CD4-positive, alpha-beta T cell treated with Interleukin-1 beta for 1 hour (primary cell): ENCODE results near the gene CHDH.

ENCODE experiments used
- DNase-seq, 2 donors: peaks; one replicate each; pipeline ENCODE4 v3.0.0-alpha.2; 2020 to 2022

CHDH gene

DNA sequence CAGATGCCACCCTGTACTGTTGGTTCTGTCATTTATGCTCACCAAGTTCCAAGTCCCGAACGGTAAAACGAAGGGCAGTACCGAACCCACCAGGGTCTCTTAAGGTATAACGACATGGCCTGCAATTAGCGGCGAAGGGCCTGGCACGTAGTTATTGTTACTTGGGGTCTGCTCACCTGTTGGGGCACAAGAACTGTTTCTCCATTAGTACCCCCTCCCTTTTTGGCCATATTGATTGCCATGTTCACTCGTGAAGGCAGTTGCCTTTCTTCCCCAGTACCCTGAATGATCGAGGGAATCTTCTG, 584 bp upstream of the CHDH start:
- DNase-seq: no peak

DNA sequence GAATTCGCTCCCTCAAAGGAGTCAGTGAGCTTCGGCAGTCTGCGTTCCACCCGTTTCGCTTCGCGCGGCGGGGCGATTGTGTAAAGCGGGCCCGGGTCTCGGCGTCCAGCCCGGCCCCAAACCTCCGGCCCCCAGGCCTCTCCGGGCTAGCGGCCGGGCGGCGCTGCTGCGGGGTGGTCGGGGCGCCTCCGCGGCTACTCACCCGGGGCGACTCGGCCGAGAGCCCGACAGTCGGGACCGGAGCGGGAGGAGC, 412 bp downstream of the CHDH start:
- DNase-seq: no peak

DNA sequence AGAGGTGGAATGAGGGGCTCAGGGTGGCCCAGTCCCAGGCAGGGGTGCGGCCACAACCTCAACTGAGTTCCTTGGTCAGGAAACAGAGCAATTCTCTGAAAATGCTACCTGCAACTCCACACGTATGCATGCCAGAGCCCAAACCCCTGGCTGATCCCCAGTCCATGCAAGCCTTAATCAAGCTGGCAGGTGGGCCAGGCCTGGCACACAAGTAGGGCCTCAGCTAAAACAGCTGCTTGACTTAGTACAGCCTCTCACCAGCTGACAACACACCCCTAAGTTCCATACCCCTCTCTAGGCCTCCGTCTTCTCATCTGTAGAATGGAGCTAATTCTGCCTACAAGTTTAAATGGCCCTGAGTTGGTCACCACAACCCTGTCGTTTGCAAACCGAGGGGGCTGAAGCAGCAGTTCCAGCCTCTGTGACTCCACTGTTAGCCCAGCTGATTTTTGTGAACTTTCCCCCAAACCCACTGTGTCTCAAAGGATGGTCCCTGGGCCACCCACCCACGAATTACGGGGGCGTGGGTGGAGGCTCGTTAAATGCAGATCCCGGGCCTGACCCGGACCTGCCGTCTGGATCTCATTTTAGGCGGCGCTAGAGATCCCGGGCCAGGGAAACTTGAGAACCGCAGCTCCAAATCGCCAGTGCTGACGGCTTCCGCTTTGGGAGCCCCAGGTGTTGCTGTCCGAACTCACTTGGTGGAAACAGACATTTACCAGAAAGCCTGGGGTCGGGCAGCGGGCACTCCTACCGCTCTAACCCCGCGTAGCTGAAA, 927 bp downstream of the CHDH start:
- DNase-seq: no peak

DNA sequence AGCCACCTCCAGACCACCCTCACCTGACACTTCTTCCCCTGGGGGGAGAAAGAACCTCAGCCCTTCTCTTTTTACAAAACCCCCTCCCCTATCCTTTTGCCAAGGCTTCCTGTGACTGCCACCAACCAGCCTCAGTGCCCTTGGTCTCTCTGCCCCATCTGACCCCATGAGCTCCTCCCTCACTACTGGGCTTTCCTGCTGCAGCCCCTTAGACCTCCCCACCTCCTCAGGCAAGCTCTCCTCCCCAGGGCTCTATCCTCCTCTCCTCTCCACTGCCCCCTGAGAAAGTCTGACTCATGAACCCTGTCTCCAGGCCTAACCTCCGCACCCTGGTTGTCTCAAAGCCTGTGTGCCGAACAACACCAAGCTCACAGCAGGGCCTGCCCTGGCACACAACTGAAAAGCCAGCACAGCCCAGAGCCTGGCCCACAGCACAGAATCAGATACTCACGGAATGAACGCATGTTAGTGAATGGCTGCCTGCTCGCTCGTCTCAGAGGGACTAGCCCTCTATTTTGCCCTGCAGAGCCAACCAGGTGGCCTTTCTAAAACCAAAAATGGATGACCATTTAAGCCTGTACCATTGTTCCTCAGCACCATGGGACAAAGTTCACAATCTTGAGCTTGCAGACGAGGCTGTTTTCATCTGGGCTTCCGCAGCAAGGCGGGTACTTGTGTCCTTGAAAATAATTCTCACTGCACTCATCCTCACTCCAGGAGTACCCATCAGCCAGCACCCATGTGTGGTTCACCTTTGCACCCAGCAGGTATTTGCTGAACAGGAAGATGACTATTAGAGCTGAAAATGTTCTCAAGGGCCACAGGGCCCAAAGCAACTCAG, 1.7 kb downstream of the CHDH start:
- DNase-seq: no peak

DNA sequence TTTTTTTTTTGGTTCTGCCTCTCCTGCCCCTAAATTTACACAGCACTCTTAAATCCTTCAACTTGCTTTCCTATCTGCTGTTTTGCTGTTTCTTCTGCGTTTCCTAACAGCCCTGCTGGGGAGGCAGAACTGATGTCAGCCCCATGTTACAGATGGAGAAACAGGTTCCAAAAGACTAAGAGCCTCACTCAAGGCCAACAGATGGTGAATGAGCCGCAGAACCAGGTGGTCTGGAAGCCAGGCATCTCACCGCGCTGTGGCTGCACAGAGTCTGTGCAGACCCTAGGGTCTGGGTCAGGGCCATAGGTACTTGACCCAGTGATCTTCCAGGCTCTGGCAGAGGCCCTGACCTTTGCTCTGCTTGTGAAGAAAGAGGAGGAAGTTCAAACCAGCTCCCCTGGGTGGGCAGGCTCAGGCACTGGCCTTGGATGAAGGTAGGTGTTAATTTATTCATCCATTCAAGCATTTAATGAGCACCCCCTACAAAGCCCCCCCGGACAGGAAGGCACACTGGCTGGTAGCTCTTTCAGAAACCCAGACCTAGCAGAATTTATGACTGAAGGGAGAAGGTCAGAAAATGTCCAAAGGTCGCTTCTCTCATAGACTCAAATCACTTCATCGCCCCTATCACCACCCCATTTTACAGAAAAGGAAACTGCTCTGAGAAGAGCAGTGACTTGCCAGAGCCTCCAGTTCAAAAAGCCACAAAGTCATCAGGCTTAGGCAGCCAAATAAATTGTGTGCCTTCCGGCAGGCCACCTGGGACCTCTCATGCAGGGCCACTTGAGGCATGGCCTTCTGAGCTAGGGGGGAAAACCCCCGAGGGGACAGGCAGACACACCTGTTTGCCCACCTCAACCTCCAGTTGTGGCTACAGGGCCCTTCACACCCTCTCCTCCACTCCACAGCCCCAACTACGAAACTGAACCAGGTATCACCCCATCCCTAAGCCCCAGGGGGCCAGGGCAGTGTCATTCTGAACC, 2.7 kb downstream of the CHDH start:
- DNase-seq: no peak

DNA sequence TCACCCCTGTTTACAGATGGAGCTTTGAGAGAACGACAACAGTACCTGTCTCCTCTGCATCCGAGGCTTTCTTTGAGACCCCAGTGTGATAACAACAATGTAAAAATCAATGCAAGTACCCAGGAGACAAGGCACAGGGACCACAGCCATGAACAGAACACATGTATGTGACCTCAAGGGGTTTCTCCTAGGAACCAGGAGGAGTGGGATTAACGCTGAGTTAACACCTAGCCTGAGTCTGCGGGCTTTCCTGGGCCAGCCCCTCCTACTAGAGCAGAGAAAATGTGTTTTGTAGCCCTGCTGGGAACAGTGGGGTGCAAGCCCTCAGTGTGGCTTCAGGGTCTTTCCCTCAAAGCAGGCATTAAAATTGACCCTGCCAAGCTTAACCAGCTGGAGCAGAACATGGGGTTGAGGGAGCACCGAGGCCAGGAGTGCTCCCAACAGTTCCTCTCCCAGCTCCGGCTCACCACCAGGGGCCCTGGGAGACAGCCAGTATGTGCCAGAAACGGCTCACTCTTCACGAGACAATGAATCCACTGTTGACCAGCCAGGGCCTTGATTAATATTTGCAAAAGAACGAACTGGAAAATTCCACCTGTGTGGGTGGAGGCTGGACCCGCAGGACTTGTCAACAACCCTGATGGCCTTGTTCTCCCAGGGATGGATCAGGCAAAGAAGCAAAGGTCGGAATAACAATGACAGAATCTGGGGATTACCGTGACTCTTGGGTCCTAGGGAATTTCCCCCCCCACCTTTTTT, 3.6 kb downstream of the CHDH start:
- no peak for DNase-seq

DNA sequence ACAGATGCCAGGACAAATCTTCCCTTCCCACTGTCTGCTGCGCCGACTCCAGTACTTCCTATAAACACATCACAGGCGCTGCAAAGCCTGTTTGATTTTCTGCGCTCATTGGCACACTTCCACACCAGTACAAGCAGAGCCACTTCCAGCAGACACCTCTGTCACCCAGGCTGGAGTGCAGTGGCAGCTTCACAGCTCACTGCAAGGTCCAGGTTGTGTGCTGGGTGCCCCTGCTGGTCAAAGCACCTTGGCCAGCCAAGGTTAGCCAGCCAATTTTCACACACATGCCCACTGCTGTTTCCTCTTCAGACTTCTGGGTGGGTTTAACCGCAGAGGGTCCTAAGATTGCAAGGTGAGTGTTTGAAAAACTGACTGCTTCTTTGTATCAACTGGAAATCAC, 4.9 kb downstream of the CHDH start:
- no peak for DNase-seq

DNA sequence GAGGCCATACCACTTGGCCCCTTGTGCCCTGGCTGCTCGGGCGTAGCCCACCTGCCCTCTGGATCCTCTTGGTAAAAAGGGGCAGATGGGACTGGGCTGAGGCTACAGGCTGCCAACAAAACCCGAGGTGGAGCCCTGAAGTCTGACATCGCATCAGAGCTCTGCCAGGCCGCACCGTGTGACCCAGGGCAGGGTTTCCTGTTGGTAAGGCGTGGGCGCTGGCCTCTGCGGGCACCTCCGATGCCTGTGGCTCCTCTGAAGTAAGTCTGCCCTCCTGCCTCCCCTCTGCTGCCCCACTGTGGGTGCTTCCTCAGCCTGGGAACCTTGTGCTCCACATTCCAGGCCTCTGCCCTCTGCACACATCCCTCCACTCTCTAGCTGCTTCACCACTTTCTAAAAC, 8.9 kb downstream of the CHDH start:
- DNase-seq: no peak

DNA sequence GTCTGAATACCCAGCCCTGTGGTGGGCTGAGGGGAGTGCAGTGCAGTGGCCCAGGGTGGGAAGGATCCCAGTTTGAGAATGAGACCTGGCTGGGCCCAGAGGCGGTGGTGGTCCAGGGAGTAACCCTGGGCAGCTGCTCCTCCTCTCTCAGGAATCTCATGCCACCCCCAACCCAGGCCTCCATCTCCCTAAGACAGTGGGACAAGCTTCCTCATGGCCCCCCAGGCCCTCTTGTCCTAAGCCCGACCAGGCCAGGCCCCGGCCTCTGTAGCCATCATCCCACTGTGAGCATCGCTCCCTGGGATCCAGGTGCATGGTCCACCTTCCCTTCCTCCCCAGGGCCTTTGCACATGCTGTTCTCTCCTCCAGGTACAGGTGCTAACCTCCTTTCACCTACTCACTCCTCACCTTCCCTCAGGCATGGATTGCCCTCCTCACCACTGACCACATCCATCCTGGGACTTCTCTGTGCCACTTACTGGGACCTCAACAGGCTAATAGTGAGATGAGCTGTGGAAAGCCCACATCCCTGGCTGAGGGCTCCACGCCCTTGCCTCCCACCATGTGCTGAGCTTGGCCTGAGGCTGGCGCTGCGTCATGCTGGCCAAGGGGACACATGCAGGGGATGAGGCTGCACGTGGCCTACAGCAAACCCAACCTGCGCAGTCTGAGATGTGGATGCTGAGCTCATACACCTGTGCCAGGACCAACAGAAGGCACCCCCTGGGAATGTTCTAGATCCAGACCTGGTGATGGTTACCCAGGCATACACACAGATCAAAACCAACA, 9.9 kb downstream of the CHDH start:
- DNase-seq: no peak

DNA sequence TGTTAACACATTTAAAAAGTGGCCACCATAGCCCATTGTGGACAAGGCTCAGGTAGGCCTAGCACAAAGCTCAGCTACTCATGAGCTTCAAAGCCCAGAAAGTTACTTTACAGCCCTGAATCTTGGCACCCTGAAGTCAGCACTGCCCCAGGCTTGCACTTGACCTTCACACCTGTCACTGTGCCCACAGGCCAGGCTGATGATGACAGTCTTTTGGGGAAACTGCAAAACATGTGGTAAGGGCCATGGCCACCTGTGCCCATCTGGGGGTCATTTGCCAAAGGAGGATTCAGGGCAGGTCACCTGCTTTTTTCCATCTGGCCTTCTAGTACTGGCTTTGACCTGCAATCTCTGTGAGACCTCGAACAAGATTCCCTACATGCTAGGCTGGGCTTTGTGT, 11.0 kb downstream of the CHDH start:
- no peak for DNase-seq

DNA sequence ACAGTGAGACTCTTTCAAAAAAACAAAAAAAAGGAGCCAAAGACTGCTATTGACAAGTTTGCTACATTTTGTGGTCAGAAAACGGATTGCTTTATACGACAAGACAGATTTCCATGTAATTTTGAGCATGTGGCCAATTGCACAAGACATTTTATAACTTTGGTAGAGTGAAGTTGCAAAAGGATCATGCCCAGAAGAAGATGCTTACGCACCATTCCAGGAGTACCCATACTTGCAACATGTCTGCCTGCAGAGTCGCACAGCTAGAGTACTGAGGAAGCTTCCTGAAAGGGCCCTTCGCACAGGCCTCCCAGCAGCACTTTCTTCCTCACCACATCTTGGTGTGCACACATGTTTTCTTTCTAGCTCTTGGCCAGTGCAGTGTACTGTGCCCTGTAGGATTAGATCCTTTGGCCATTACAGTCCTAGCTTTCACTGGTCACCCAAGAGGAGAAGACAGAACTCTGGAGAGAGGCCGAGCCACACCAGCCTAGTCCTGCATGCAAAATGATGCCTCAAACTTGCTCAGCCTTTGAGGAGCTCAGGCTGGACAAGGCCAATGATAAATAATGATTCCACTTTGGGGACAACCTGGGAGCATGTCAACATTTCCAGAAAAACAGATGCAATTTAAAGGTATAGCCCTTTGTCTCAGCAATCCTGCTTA, 11.7 kb downstream of the CHDH start:
- peak in 1 of 2 donors; percentile 11 for DNase-seq

DNA sequence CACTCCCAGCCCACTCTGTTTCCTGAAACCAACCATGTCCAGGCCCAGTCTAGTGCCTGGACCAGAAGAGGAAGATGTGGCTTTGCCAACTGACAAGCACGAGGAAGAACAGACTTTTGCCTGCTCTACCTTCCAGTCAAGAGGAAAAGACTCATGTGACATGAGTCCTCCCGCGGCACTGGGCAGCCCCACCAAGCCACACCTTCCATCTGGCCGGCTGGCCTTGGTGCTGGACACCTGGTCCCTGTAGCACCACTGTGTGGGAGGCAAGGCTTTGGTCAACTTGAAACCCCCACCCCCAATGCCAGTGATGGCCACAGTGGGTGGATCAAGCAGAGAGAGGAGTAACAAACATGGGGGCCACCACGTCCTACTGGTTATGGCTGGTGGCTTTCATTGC, 12.5 kb downstream of the CHDH start:
- no peak for DNase-seq

DNA sequence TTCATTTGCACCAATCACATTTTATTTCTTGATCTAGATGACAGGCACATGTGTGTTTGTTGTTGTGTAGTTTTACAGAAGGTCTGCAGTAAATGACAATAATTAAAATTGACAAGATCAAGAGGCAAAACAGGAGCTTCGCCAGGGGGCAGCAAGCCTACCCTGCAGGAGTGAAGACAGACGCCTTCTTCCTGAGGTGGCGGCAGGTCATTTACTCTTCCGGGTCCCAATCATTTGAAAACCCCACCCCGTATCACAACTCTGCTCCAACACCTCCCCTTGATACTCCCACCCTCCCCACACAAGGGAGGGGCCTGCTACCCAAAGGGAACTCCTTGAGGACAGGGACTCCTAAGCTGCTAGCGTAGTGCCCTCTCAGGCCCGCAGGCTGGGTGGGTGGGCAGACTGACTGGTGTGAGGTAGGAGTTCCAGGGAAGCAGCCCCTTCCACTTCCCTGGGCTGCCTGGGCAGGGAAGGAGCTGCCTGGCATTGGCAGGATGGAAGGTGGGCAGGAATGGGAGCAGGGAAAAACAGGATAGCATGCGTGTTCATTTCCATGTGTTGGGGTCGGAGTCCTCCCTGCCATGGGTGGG, 13.1 kb downstream of the CHDH start:
- no peak for DNase-seq

DNA sequence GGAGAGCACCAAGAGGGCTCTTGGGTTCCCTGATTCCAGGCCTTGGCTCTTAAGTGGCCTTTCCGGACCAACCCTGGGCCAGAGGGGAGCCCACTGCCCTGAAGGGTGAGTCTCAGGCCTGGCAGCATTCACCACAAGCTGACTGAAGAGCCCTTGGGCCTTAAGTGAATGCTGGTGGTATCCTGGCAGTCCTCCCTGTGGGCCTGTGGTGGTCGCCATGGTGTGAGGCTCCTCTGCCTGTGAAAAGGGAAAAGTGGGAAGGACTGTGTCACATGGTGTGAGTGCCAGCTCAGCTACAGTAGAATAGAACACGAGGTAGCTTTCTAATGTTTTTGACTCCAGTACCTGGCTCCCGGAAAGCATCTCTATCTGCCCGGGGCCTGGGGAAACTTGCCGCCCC, 15.3 kb downstream of the CHDH start:
- no peak for DNase-seq

DNA sequence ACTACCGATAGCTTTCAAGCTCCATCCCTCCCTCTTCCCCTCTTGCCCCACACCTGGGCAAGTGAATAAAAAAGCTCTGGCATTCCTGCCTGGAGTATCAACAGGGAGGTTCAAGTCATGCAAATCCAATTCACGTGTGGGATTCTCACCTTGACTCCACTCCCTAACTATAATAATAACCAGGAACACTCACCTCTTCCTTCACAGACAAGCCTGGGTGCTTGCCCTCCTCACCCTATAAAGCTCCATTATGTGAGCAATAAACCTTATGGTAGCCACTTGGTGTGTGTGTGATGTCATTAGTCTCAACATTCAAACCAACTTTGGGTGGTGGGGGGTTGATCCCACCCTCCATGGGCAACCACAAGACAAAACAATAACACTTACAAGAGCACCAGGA, 16.6 kb downstream of the CHDH start:
- no peak for DNase-seq

DNA sequence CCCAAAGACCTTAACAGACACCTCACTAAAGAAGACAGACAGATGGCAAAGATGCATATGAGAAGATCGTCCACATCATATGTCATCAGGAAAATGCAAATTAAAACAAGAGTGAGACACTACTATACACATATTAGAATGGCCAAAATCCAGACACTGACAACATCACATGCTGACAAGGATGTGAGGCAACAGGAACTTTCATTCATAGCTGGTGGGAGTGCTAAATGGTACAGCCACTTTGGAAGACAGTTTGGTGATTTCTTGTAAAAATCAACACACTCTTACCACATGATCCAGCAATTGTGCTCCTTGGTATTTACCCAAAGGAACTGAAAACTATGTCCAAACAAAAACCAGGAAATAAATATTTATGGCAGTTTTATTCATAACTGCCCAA, 17.6 kb downstream of the CHDH start:
- DNase-seq: no peak

DNA sequence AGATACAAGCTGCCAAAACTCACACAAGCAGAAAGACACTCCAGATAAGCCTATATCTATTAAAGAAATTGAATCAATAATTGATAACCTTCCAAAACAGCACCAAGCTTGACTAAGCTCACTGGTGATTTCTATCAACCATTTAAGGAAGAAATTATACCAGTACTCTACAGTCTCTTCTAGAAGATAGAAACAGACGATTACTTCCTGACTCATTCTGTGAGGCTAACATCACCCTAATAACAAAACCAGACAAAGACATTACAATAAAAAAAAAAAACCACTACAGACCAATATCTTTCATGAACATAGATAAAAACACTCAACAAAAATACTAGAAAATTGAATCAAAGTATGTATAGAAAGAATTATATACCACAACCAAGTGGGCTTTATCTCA, 20.2 kb downstream of the CHDH start:
- DNase-seq: no peak

DNA sequence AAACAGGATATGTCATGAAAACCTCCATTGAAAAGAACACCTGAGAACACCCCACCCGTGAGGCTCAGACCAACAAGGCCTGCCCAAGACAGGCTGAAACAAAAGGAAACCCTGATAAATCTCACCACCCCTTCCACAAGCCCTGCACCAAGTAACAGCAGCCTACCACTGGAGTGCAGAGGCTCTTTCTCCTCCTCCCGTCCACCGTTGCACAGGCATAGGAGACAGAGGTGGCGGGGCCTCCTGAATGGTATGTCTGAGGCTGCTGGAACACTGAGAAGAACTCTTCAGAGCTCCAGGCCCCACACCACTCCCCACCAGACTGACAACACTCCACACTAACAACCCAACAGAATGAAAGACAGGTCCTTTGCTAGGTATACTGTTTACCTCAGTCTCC, 21.4 kb downstream of the CHDH start:
- DNase-seq: no peak

DNA sequence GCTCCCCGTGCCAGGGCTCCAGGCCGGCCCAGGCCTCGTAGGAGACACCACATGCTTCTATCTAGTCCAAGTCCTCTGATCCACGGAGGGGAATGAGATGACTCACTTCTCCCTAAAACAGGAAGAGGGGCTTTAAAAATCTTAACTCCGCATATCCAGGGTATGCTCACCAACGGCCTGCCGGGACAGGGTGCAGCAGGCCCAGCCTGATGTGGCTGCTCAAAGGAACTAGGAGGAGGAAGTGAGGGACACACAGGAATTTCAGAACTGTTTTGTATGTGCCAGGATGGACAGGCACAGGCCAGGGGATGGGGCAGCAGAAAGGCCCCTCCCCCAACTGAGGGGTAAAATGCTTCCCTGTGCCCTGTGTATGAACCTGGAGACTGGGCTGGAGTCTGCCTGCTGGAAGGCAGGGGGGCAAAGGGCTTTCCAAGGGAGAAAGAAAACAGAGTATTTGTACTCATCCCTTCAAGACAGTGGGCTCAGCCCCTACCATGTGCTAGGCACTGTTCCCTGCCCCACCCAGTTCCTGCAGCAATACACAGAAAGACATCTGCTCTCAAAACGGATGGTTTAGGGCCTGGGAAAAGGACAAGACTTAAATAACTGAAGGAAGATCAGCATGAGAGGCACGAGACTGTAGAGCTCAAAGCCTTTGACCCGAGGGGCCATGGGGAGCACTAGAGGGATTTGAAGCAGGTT, 22.1 kb downstream of the CHDH start:
- no peak for DNase-seq
